Motor neuron (in vitro differentiated cells): ENCODE measurements around the gene TRIM7. TPM values are rescaled to one million over a fixed set of nuclear protein-coding genes. Genes with fewer than 3 reads are reported as not detected.
A peak's percentile ranks its signal among the peaks of the same experiment; 100 is the strongest.

ENCODE experiments used
- ATAC-seq, 8 experiments: fragments of 200-7000 bp; cut with Tn5 transposase; replicated peaks in 6 of 8; 2 replicates each; pipeline ENCODE4 v1.8.0; 2021; ENCODE audit warnings: mild to moderate bottlenecking in 8 of 8, moderate library complexity in 8 of 8
- H3K27ac ChIP-seq, 2 donors: fragments of 250-450 bp; sonication (Bioruptor Pico); 2 replicates each; pipeline ENCODE4 v1.9.0; 2021; ENCODE audit warnings: antibody characterized with exemption in 2 of 2, mild to moderate bottlenecking in 2 of 2, moderate library complexity in 1 of 2
- H3K4me1 ChIP-seq, 2 donors: fragments of 250-450 bp; sonication (Bioruptor Pico); replicated peaks in 1 of 2; 2 replicates each; pipeline ENCODE4 v1.6.1; 2021; ENCODE audit warnings: antibody characterized with exemption in 2 of 2, mild to moderate bottlenecking in 2 of 2, moderate library complexity in 1 of 2
- H3K4me3 ChIP-seq, 5 donors: fragments of 250-450 bp; sonication (Bioruptor Pico); 2 replicates each; pipeline ENCODE4 v1.9.0; 2021; ENCODE audit warnings: antibody characterized with exemption in 5 of 5, mild to moderate bottlenecking in 5 of 5, moderate library complexity in 4 of 5
- WGBS, 10 experiments: fragments of 450-650 bp; shearing (Covaris generic); methylation state at CpG; one replicate each; pipeline ENCODE4 v1.0.0; 2022; 5-methylcytosine and 5-hydroxymethylcytosine counted together
- in situ Hi-C, 9 experiments: fragments of 400-800 bp; cut with MboI; loops; one replicate each; pipeline ENCODE4 v1.15.0; 2021; ENCODE audit warnings: low sequenced_read_pairs in 9 of 9, low pct_unique_long_range_greater_than_20kb in 2 of 9; ENCODE audit not compliant: unreplicated experiment in 9 of 9
- total RNA-seq, 8 experiments: library from RNA; unstranded; fragments of 300-600 nt; gene quantifications; 2 replicates each; pipeline versions ENCODE4 v1.2.3 to v1.2.4, GENCODE V29; 2022

TRIM7 gene
- total RNA-seq, 8 experiments from 2014 or later, result 0.38 to 3.1 (median 1.2) TPM

- H3K27ac ChIP-seq, result no peak overlapping the region
These were observed 727 bp downstream of the TRIM7 start for GRCh38 chr5:181204113-181204825.

GRCh38 chr5:181203777-181204112 is 1.3 kb downstream of the TRIM7 start:
- 0 to 67% (median 8%) methylated on average over 1 to 5 of the region's 17 CpGs; no CpG with 5 or more reads in 7 of the 10 experiments for WGBS, 10 experiments
- Histone ChIP-seq H3K4me3 (peak overlapping the region; percentile 38 to 42 (median 40)), H3K27ac (no peak overlapping the region), H3K4me1 (no peaks in the 10 kb centered on the region)
- in situ Hi-C loops, result no loop called here
- peak in 1 of 8 experiments; percentile 5 for ATAC-seq

More at GRCh38 chr5:181204113-181204825, 727 bp downstream of the TRIM7 start:
- in situ Hi-C loops, result no loop called here
- Histone ChIP-seq H3K4me1 (no peaks in the 10 kb centered on the region), H3K4me3 (peak overlapping the region; percentile 38 to 42 (median 40))
- peak in 5 of 8 experiments; percentile 1 to 11 (median 6) for ATAC-seq
- WGBS, 10 experiments, result 0 to 5% (median 2%) methylated on average over 1 to 12 of the region's 67 CpGs; no CpG with 5 or more reads in 6 of the 10 experiments

- H3K4me3 ChIP-seq, result no peak overlapping the region
- in situ Hi-C loops, result no loop called here
- no peak overlapping the region for H3K27ac ChIP-seq
- no peak for ATAC-seq
- H3K4me1 ChIP-seq, result no peaks in the 10 kb centered on the region
- 48 to 93% (median 80%) methylated on average over 1 to 7 of the region's 11 CpGs; no CpG with 5 or more reads in 1 of the 10 experiments for WGBS, 10 experiments
These were observed 1.8 kb downstream of the TRIM7 start for GRCh38 chr5:181203093-181203711.

- no peak overlapping the region for H3K27ac ChIP-seq
- no peak overlapping the region for H3K4me3 ChIP-seq
- in situ Hi-C loops, result no loop called here
- H3K4me1 ChIP-seq, result no peaks in the 10 kb centered on the region
- ATAC-seq, result no peak
- WGBS, 10 experiments, result 29 to 79% (median 58%) methylated on average over 1 to 4 of the region's 4 CpGs; no CpG with 5 or more reads in 3 of the 10 experiments
These were observed 4.2 kb downstream of the TRIM7 start for GRCh38 chr5:181200816-181201215.

GRCh38 chr5:181199881-181200638 is 4.9 kb downstream of the TRIM7 start:
- ATAC-seq, result peak in 6 of 8 experiments; percentile 15 to 46 (median 36)
- in situ Hi-C loops, result no loop called here
- no peaks in the 10 kb centered on the region for H3K4me1 ChIP-seq
- H3K4me3 ChIP-seq, result no peak overlapping the region
- 40 to 100% (median 71%) methylated on average over 1 to 9 of the region's 12 CpGs; no CpG with 5 or more reads in 1 of the 10 experiments for WGBS, 10 experiments
- H3K27ac ChIP-seq, result no peak overlapping the region

GRCh38 chr5:181198905-181199519 is 6.0 kb downstream of the TRIM7 start:
- no peak overlapping the region for H3K27ac ChIP-seq
- H3K4me1 ChIP-seq, result no peaks in the 10 kb centered on the region
- no peak for ATAC-seq
- in situ Hi-C loops, result no loop called here
- 26 to 80% (median 57%) methylated on average over 1 to 9 of the region's 9 CpGs; no CpG with 5 or more reads in 1 of the 10 experiments for WGBS, 10 experiments
- no peak overlapping the region for H3K4me3 ChIP-seq

GRCh38 chr5:181198106-181198685 is 6.8 kb downstream of the TRIM7 start:
- ATAC-seq, result peak in 3 of 8 experiments; percentile 13 to 22 (median 15)
- Histone ChIP-seq H3K4me1 (no peaks in the 10 kb centered on the region), H3K27ac (no peak overlapping the region), H3K4me3 (no peak overlapping the region)
- in situ Hi-C loops, result no loop called here
- WGBS, 10 experiments, result 33 to 100% (median 100%) methylated on average over 1 of the region's 12 CpGs; no CpG with 5 or more reads in 7 of the 10 experiments

- no peak overlapping the region for H3K4me3 ChIP-seq
- H3K27ac ChIP-seq, result no peak overlapping the region
- peaks cover 4% of the 10 kb centered on the region in 2 donors for H3K4me1 ChIP-seq
- in situ Hi-C loops, result no loop called here
- 0 to 71% (median 25%) methylated on average over 1 to 2 of the region's 8 CpGs; no CpG with 5 or more reads in 6 of the 10 experiments for WGBS, 10 experiments
- no peak for ATAC-seq
These were observed 7.6 kb downstream of the TRIM7 start for GRCh38 chr5:181197326-181197951.

GRCh38 chr5:181195249-181195761 is 9.7 kb downstream of the TRIM7 start:
- 80 to 100% (median 96%) methylated on average over 1 to 23 of the region's 45 CpGs; no CpG with 5 or more reads in 5 of the 10 experiments for WGBS, 10 experiments
- Histone ChIP-seq H3K4me3 (no peak overlapping the region), H3K27ac (no peak overlapping the region), H3K4me1 (peaks cover 5% of the 10 kb centered on the region in 2 donors)
- ATAC-seq, result no peak
- in situ Hi-C loops, result no loop called here

- Histone ChIP-seq H3K27ac (no peak overlapping the region), H3K4me1 (peaks cover 5% of the 10 kb centered on the region in 2 donors), H3K4me3 (no peak overlapping the region)
- in situ Hi-C loops, result no loop called here
- ATAC-seq, result no peak
- WGBS, 10 experiments, result 30 to 100% (median 77%) methylated on average over 1 to 11 of the region's 21 CpGs; no CpG with 5 or more reads in 2 of the 10 experiments
These were observed 10.3 kb downstream of the TRIM7 start for GRCh38 chr5:181194489-181195248.

- Histone ChIP-seq H3K4me3 (no peak overlapping the region), H3K4me1 (peaks cover 5% of the 10 kb centered on the region in 2 donors), H3K27ac (no peak overlapping the region)
- in situ Hi-C loops, result no loop called here
- WGBS, 10 experiments, result 37 to 100% (median 83%) methylated on average over 1 to 2 of the region's 2 CpGs; no CpG with 5 or more reads in 7 of the 10 experiments
- no peak for ATAC-seq
These were observed 11.3 kb downstream of the TRIM7 start for GRCh38 chr5:181193656-181194055.
